Esophagus muscularis mucosa (tissue), 4 donors: ENCODE results near the gene HOXA10. TPM values are rescaled to one million over a fixed set of nuclear protein-coding genes. Genes with fewer than 3 reads are reported as not detected.

Experiments
- DNase-seq: peaks from one replicate; pipeline ENCODE4 v3.0.0-alpha.2; 2017; ENCODE audit errors: extremely low spot score
- H3K27ac ChIP-seq, 4 donors: fragments of 200-600 bp; sonication (generic); replicated peaks in 1 of 4; 1 replicate in 3 of 4; 2 replicates in 1 of 4; pipeline ENCODE4 v1.5.1; 2016 to 2019; ENCODE audit warnings: mild to moderate bottlenecking in 1 of 4
- H3K27me3 ChIP-seq, 4 donors: fragments of 200-600 bp; sonication (generic); one replicate each; pipeline versions ENCODE4 v1.5.1 to v1.6.0; 2016 to 2019
- H3K36me3 ChIP-seq, 4 donors: fragments of 200-600 bp; sonication (generic); one replicate each; pipeline ENCODE4 v1.5.1; 2016 to 2019
- H3K4me1 ChIP-seq, 4 donors: fragments of 200-600 bp; sonication (generic); one replicate each; pipeline ENCODE4 v1.5.1; 2016 to 2019
- H3K4me3 ChIP-seq, 4 donors: fragments of 200-600 bp; sonication (generic); 1 replicate in 2 of 4; 2 replicates in 2 of 4; pipeline ENCODE4 v1.5.1; 2016 to 2019; ENCODE audit warnings: mild to moderate bottlenecking in 4 of 4, moderate library complexity in 1 of 4
- H3K9me3 ChIP-seq, 4 donors: fragments of 200-600 bp; sonication (generic); 1 replicate in 3 of 4; 2 replicates in 1 of 4; pipeline ENCODE4 v1.5.1; 2016 to 2019
- CTCF ChIP-seq, 3 experiments: fragments of 200-600 bp in 2 of 3; fragments of 450-650 bp in 1 of 3; sonication (generic) in 2 of 3; IDR thresholded peaks; one replicate each; pipeline ENCODE4 v1.5.1; 2017 to 2019; ENCODE audit warnings: antibody characterized with exemption in 3 of 3, mild to moderate bottlenecking in 2 of 3, moderate library complexity in 1 of 3
- EP300 ChIP-seq: sonication (generic); formaldehyde crosslinking; IDR thresholded peaks from one replicate; pipeline ENCODE4 v1.6.1; 2017; ENCODE audit warnings: antibody characterized with exemption
- POLR2A ChIP-seq: fragments of 450-650 bp; IDR thresholded peaks from one replicate; pipeline ENCODE4 v1.6.1; 2017; ENCODE audit warnings: antibody characterized with exemption, moderate library complexity, mild to moderate bottlenecking, low read depth
- POLR2AphosphoS5 ChIP-seq, 2 donors: sonication (generic); formaldehyde crosslinking; IDR thresholded peaks; one replicate each; pipeline ENCODE4 v1.6.1; 2017; ENCODE audit warnings: antibody characterized with exemption in 2 of 2
- WGBS: methylation state at CpG from one replicate; pipeline ENCODE4 v1.1.5; 2018; 5-methylcytosine and 5-hydroxymethylcytosine counted together
- intact Hi-C: fragments of 100-400 bp; cut with DNase I; formaldehyde crosslinking; loops from one replicate; pipeline ENCODE4 v1.15.1; 2023
- total RNA-seq, 4 donors: library from RNA; depleted of rRNA; stranded (reverse); fragments of >200 nt; gene quantifications; one replicate each; pipeline versions ENCODE4 v1.1.0 to v1.2.1, GENCODE V29; 2016

HOXA10 gene
- total RNA-seq, 4 donors from 2014 or later, result not detected

DNA sequence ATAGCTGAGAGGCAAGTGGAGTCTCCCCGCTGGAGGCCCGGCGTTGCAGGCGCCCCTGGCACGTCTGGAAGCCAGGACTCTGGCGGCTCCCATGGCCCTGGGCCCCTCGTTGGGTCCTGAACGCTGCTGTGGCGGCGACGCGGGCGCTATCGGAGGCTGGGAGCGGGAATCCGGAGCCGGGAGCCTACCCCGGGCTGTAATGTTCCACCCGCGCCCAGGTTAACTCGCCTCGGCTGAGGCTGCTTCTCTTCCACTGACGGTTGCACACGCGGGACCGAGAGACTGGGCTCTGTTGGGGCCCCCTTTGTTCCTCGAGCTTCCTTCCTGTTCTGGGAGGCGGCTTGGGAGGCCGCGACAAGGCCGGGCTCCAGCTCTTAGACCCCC lies 29.3 kb downstream of the HOXA10 start:
- 56% methylated on average over 30 of the region's 31 CpGs for WGBS
- peaks cover 0 to 51% (median 13%) of the 10 kb centered on the region in 4 donors for H3K27me3 ChIP-seq
- intact Hi-C loops, result loop anchor here (10.0 kb wide), 2 partner anchors 120 to 940 kb away; partner anchors contain the start of genes CBX3 and HNRNPA2B1

DNA sequence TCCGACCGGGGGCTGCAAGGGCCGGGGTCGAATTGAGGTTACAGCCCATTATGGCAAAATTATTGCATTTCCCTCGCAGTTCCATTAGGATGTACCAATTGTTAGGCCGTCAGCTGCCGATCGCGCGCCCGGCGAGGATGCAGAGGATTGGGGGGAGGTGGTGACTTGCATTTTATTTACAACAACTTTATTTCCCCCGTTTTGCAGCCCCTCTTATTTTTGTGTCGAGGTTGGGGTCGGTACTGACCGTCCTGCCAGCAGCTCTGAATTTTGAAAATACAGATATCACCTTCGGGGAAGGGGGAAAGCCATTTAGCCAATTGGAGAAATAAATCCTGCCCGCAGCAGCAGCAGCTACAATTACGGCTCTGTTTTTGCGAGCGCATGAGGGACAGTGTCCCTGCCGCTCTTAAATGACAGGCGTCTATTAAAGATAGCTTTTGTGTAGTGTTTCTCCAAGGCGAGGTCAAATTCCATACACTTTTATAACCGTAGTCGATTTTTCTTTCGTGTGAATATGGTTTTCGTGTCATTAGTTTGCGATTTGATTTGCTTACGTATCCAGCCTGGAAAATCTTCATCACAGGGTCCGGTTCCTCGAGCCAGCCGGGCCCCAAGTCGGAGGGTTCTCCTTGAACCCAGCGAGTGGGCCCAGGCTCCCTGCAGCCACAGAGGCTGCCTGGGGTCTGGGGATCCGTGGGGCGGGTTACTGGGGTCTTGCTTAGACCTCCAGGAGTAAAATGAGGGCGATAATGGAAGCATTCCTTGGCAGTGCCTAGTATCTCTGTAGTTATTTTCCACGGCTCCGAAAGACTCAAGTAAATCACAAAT lies 30.0 kb downstream of the HOXA10 start:
- Histone ChIP-seq H3K9me3 (no peaks in the 10 kb centered on the region), H3K4me3 (peak overlapping the region; percentile 83 to 96 (median 90)), H3K27ac (peak overlapping the region in 3 of 4 donors; percentile 24 to 99 (median 96)), H3K27me3 (peaks cover 0 to 50% (median 13%) of the 10 kb centered on the region in 4 donors), H3K4me1 (peaks cover 21 to 37% (median 33%) of the 10 kb centered on the region in 4 donors), H3K36me3 (no peaks in the 10 kb centered on the region)
- DNase-seq, result no peak
- no peak for TF ChIP-seq CTCF (IDR thresholded peaks at IDR 0.05)
- no peak for TF ChIP-seq EP300
- TF ChIP-seq POLR2AphosphoS5 (IDR thresholded peaks at IDR 0.05), result no peak
- no peak for TF ChIP-seq POLR2A
- intact Hi-C loops, result loop anchor here (2.0 to 10.0 kb wide), 4 partner anchors 45 to 939 kb away; partner anchors contain the start of genes CBX3 and HNRNPA2B1
- 43% methylated on average over 36 of the region's 40 CpGs for WGBS

More for the DNA sequence above, 29.3 kb downstream of the HOXA10 start:
- Histone ChIP-seq H3K4me3 (peak overlapping the region; percentile 83 to 96 (median 90)), H3K4me1 (peaks cover 21 to 32% (median 31%) of the 10 kb centered on the region in 4 donors), H3K36me3 (no peaks in the 10 kb centered on the region), H3K27ac (no peak overlapping the region), H3K9me3 (no peaks in the 10 kb centered on the region)
- no peak for DNase-seq
- TF ChIP-seq EP300 (no peak), CTCF (IDR thresholded peaks at IDR 0.05) (no peak), POLR2A (no peak), POLR2AphosphoS5 (IDR thresholded peaks at IDR 0.05) (no peak)

- intact Hi-C loops, result loop anchor here (2.0 to 10.0 kb wide), 4 partner anchors 44 to 938 kb away; partner anchors contain the start of genes CBX3 and HNRNPA2B1
- Histone ChIP-seq H3K4me1 (peaks cover 19 to 43% (median 41%) of the 10 kb centered on the region in 4 donors), H3K36me3 (no peaks in the 10 kb centered on the region), H3K27me3 (peaks cover 0 to 42% (median 13%) of the 10 kb centered on the region in 4 donors), H3K9me3 (no peaks in the 10 kb centered on the region), H3K4me3 (peak within 1 kb of the TSS; percentile 83 to 96 (median 90)), H3K27ac (peak within 1 kb of the TSS; percentile 96 to 99 (median 99))
- peak; percentile 25 for TF ChIP-seq POLR2A
- peak; percentile 98 to 99 for TF ChIP-seq POLR2AphosphoS5 (IDR thresholded peaks at IDR 0.05)
- TF ChIP-seq EP300, result peak; percentile 66
- TF ChIP-seq CTCF (IDR thresholded peaks at IDR 0.05), result peak; percentile 95 to 98 (median 95)
- peak; percentile 94 for DNase-seq
- 14% methylated on average over 35 of the region's 86 CpGs for WGBS
These were observed 30.8 kb downstream of the HOXA10 start, which contains the start of gene HOXA5 for GRCh38 chr7:27143023-27143949. TSS of gene HOXA5 (minus strand) at chr7:27143681. CDS start at chr7:27143607, 74 bp downstream.

DNA sequence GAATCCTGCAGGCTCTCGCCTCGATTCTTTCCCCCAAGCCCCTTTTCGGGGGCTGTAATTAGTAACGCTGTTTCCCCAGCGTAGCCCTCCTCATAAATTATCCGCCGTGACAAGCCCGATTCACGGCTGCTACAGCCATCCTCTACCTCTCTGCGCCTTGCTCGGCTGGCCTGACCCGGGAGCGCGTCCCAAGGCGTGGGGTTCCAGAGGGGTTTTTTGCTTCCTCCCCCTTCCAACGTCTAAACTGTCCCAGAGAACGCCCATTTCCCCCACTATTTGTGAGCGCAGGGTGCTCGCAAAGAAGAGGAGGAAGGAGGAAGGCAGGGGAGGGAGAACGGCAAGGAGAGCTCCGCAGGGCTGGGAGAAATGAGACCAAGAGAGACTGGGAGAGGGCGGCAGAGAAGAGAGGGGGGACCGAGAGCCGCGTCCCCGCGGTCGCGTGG lies 31.5 kb downstream of the HOXA10 start:
- H3K4me1 ChIP-seq, result peaks cover 14 to 45% (median 41%) of the 10 kb centered on the region in 4 donors
- 7% methylated on average over 29 of the region's 29 CpGs for WGBS
- no peak for TF ChIP-seq POLR2A
- TF ChIP-seq POLR2AphosphoS5 (IDR thresholded peaks at IDR 0.05), result no peak
- TF ChIP-seq EP300, result no peak
- no peak for TF ChIP-seq CTCF (IDR thresholded peaks at IDR 0.05)
- H3K27me3 ChIP-seq, result peaks cover 0 to 35% (median 9%) of the 10 kb centered on the region in 4 donors
- H3K36me3 ChIP-seq, result no peaks in the 10 kb centered on the region
- DNase-seq, result no peak
- peak overlapping the region; percentile 83 to 96 (median 90) for H3K4me3 ChIP-seq
- intact Hi-C loops, result loop anchor here (2.0 to 10.0 kb wide), 4 partner anchors 44 to 938 kb away; partner anchors contain the start of genes CBX3 and HNRNPA2B1
- H3K9me3 ChIP-seq, result no peaks in the 10 kb centered on the region
- peak overlapping the region; percentile 96 to 99 (median 99) for H3K27ac ChIP-seq
